OCI-LY1 (cell line): Measurements from ENCODE around the gene LVRN.

Experiments used
- H2AFZ ChIP-seq: fragments of 200-600 bp; sonication (generic), shearing (Covaris generic); 2 replicates; pipeline ENCODE4 v1.6.0; 2014; ENCODE audit warnings: antibody characterized with exemption, mild to moderate bottlenecking, low read length
- H3F3A ChIP-seq: fragments of 200-600 bp; sonication (generic), shearing (Covaris generic); 2 replicates; pipeline ENCODE4 v1.6.0; 2014; ENCODE audit warnings: mild to moderate bottlenecking, antibody characterized with exemption, low read length, moderate library complexity; ENCODE audit not compliant: insufficient read depth
- H3K27ac ChIP-seq: fragments of 200-600 bp; sonication (generic); 2 replicates; pipeline ENCODE4 v1.5.1; 2014; ENCODE audit warnings: low read length, mixed run types, mild to moderate bottlenecking, low read depth; ENCODE audit not compliant: poor library complexity, severe bottlenecking
- H3K27me3 ChIP-seq: fragments of 200-600 bp; sonication (generic); 2 replicates; pipeline ENCODE4 v1.6.0; 2014; ENCODE audit warnings: antibody characterized with exemption, mild to moderate bottlenecking, low read length, moderate library complexity; ENCODE audit not compliant: insufficient read depth
- H3K36me3 ChIP-seq: fragments of 200-600 bp; sonication (generic); 2 replicates; pipeline ENCODE4 v1.6.1; 2014; ENCODE audit warnings: mild to moderate bottlenecking, antibody characterized with exemption, low read length, moderate library complexity, mixed read lengths; ENCODE audit not compliant: insufficient read depth
- H3K4me1 ChIP-seq: fragments of 200-600 bp; sonication (generic); 2 replicates; pipeline ENCODE4 v1.5.1; 2014; ENCODE audit warnings: mild to moderate bottlenecking, low read length, moderate library complexity; ENCODE audit not compliant: insufficient read depth, severe bottlenecking
- H3K4me2 ChIP-seq: fragments of 200-600 bp; sonication (generic), shearing (Covaris generic); 2 replicates; pipeline ENCODE4 v1.6.1; 2014; ENCODE audit warnings: low read length
- H3K4me3 ChIP-seq: fragments of 200-600 bp; sonication (generic); 2 replicates; pipeline ENCODE4 v1.5.1; 2014; ENCODE audit warnings: low read length, low read depth, mild to moderate bottlenecking, mixed read lengths; ENCODE audit not compliant: poor library complexity, severe bottlenecking
- H3K79me2 ChIP-seq: fragments of 200-600 bp; shearing (Covaris generic); 2 replicates; pipeline ENCODE4 v1.6.1; 2016; ENCODE audit warnings: mixed run types, low read length, mixed read lengths; ENCODE audit not compliant: insufficient read depth
- H3K9ac ChIP-seq: fragments of 200-600 bp; sonication (generic), shearing (Covaris generic); 2 replicates; pipeline ENCODE4 v1.6.1; 2014; ENCODE audit warnings: mild to moderate bottlenecking, low read length, mixed read lengths
- H3K9me2 ChIP-seq: fragments of 200-600 bp; sonication (generic), shearing (Covaris generic); 2 replicates; pipeline ENCODE4 v1.6.1; 2014; ENCODE audit warnings: low read depth, mild to moderate bottlenecking, low read length, mixed read lengths
- H3K9me3 ChIP-seq: fragments of 200-600 bp; shearing (Covaris generic); 2 replicates; pipeline ENCODE4 v1.6.1; 2014; ENCODE audit warnings: low read length, mixed read lengths
- H4K20me1 ChIP-seq: fragments of 200-600 bp; sonication (generic), shearing (Covaris generic); 2 replicates; pipeline ENCODE4 v1.6.0; 2016; ENCODE audit warnings: mild to moderate bottlenecking, low read length; ENCODE audit not compliant: insufficient read depth
- CTCF ChIP-seq: fragments of 200-600 bp; sonication (generic), shearing (Covaris generic); IDR thresholded peaks from 2 replicates; pipeline ENCODE4 v1.5.1; 2017; ENCODE audit warnings: mild to moderate bottlenecking, antibody characterized with exemption, low read length, moderate library complexity, mixed read lengths
- EZH2 ChIP-seq: fragments of 200-600 bp; sonication (generic), shearing (Covaris generic); IDR thresholded peaks from 2 replicates; pipeline ENCODE4 v1.8.0; 2017; ENCODE audit warnings: borderline replicate concordance, mixed run types, mild to moderate bottlenecking, antibody characterized with exemption, low read length, moderate library complexity, mixed read lengths

Gene LVRN

GRCh38 chr5:115941051-115941675 is 21.1 kb upstream of the LVRN start:
- no peak overlapping the region for H3K9ac ChIP-seq
- H3K4me3 ChIP-seq = no peak overlapping the region
- no peaks in the 10 kb centered on the region; the same call in 1 of the 2 replicates for H3K27me3 ChIP-seq
- H3K36me3 ChIP-seq = no peaks in the 10 kb centered on the region
- no peaks in the 10 kb centered on the region for H3K79me2 ChIP-seq
- H3K27ac ChIP-seq = no peak overlapping the region
- no peaks in the 10 kb centered on the region for H3K9me2 ChIP-seq
- no peaks in the 10 kb centered on the region for H3K9me3 ChIP-seq
- no peak for TF ChIP-seq CTCF
- H4K20me1 ChIP-seq = no peaks in the 10 kb centered on the region
- H3K4me1 ChIP-seq = no peaks in the 10 kb centered on the region
- H3F3A ChIP-seq = no peaks in the 10 kb centered on the region
- H2AFZ ChIP-seq = no peak overlapping the region
- no peak overlapping the region for H3K4me2 ChIP-seq

- Histone ChIP-seq H3K79me2 (no peaks in the 10 kb centered on the region), H3K27me3 (no peaks in the 10 kb centered on the region; the same call in 1 of the 2 replicates), H3K4me3 (no peak overlapping the region), H3K27ac (no peak overlapping the region), H2AFZ (no peak overlapping the region), H3K4me2 (no peak overlapping the region), H3K4me1 (no peaks in the 10 kb centered on the region), H4K20me1 (no peaks in the 10 kb centered on the region), H3K36me3 (no peaks in the 10 kb centered on the region), H3F3A (no peaks in the 10 kb centered on the region), H3K9me3 (no peaks in the 10 kb centered on the region), H3K9ac (no peak overlapping the region), H3K9me2 (no peaks in the 10 kb centered on the region)
- TF ChIP-seq EZH2 = no peak
- no peak for TF ChIP-seq CTCF
These were observed 17.8 kb upstream of the LVRN start for GRCh38 chr5:115944501-115944900.

- Histone ChIP-seq H3K4me3 (no peak overlapping the region), H3K9me2 (no peaks in the 10 kb centered on the region), H3K9ac (no peak overlapping the region), H3K9me3 (no peaks in the 10 kb centered on the region), H3K36me3 (no peaks in the 10 kb centered on the region), H2AFZ (no peak overlapping the region), H3K4me1 (no peaks in the 10 kb centered on the region), H3F3A (no peaks in the 10 kb centered on the region), H3K27me3 (no peaks in the 10 kb centered on the region; the same call in 1 of the 2 replicates), H4K20me1 (no peaks in the 10 kb centered on the region), H3K27ac (no peak overlapping the region), H3K4me2 (no peak overlapping the region), H3K79me2 (no peaks in the 10 kb centered on the region)
- TF ChIP-seq CTCF = no peak
- no peak for TF ChIP-seq EZH2
These were observed 15.6 kb upstream of the LVRN start for GRCh38 chr5:115946655-115947054.
